ENCODE results near the gene GNL2. TPM values are rescaled to one million over a fixed set of nuclear protein-coding genes. Genes with fewer than 3 reads are reported as not detected.

GNL2 gene
- total RNA-seq, 1 experiment from 2014 or later = 51.9 TPM

- Histone ChIP-seq H3K4me1 (replicated peaks; ENCODE audit: insufficient read depth) (peaks cover 10% of the 10 kb centered on the region), H3K79me2 (ENCODE audit: low read depth) (peaks cover 42% of the 10 kb centered on the region), H3K27me3 (ENCODE audit: insufficient read depth, low read depth) (no peaks in the 10 kb centered on the region), H3K9me3 (ENCODE audit: insufficient read depth, low read depth) (no peaks in the 10 kb centered on the region), H3K27ac (no peak overlapping the region), H3K36me3 (ENCODE audit: low read depth) (peaks cover 14% of the 10 kb centered on the region; the same call in 1 of the 2 replicates), H3K4me3 (no peak overlapping the region), H3F3A (ENCODE audit: insufficient read depth, low read depth) (peaks cover 9% of the 10 kb centered on the region; the same call in 1 of the 2 replicates), H4K20me1 (ENCODE audit: insufficient read depth) (peaks cover 16% of the 10 kb centered on the region), H2AFZ (no peak overlapping the region), H3K4me2 (no peak overlapping the region), H3K9me2 (ENCODE audit: insufficient read depth) (no peaks in the 10 kb centered on the region)
- no peak for DNase-seq
- no TSS peak for BruUV-seq (replicated peaks)
- CTCF ChIA-PET = no interaction called here
- intact Hi-C loops (cut with micrococcal nuclease; ENCODE audit: unreplicated experiment) = no loop called here
- TF ChIP-seq CTCF (conservative IDR thresholded peaks at IDR 0.05) (no peak), EZH2 (IDR thresholded peaks at IDR 0.05; ENCODE audit: low read depth) (no peak)
- POLR2A ChIA-PET (ENCODE audit: unreplicated experiment) = no interaction called here
Measured at GRCh38 chr1:37549341-37549740, 46.4 kb downstream of the GNL2 start.

DNA sequence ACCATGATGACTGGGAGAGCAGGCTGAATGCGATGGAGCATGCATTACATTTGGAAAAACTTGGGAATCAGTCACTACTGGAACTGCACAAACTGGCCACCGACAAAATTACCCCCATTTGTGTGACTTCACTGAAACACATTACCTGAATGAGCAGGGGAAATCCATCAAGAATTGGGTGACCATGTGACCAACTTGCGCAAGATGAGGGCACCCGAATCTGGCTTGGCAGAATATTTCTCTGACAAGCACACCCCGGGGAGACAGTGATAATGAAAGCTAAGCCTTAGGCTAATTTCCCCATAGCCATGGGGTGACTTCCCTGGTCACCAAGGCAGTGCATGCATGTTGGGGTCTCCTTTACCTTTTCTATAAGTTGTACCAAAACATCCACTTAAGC, 50.7 kb downstream of the GNL2 start:
- Histone ChIP-seq H4K20me1 (ENCODE audit: insufficient read depth) (peaks cover 5% of the 10 kb centered on the region; the same call in 1 of the 2 replicates), H3F3A (ENCODE audit: insufficient read depth, low read depth) (no peaks in the 10 kb centered on the region), H3K9me2 (ENCODE audit: insufficient read depth) (no peaks in the 10 kb centered on the region), H3K79me2 (ENCODE audit: low read depth) (peaks cover 10% of the 10 kb centered on the region; the same call in 1 of the 2 replicates), H3K9me3 (ENCODE audit: insufficient read depth, low read depth) (no peaks in the 10 kb centered on the region), H3K4me3 (no peak overlapping the region), H3K27me3 (ENCODE audit: insufficient read depth, low read depth) (no peaks in the 10 kb centered on the region), H3K4me2 (no peak overlapping the region), H3K4me1 (replicated peaks; ENCODE audit: insufficient read depth) (no peaks in the 10 kb centered on the region), H3K36me3 (ENCODE audit: low read depth) (peaks cover 22% of the 10 kb centered on the region; the same call in 1 of the 2 replicates), H3K27ac (no peak overlapping the region), H2AFZ (no peak overlapping the region)
- BruUV-seq (replicated peaks) = no TSS peak
- no peak for TF ChIP-seq EZH2 (IDR thresholded peaks at IDR 0.05; ENCODE audit: low read depth)
- no peak for TF ChIP-seq CTCF (conservative IDR thresholded peaks at IDR 0.05)
- CTCF ChIA-PET = no interaction called here
- POLR2A ChIA-PET (ENCODE audit: unreplicated experiment) = interaction anchor here (0.5 to 0.6 kb wide), 2 partner anchors 70 to 110 kb away, joined by 3 to 5 read pairs; no protein-coding TSS in a partner anchor
- intact Hi-C loops (cut with micrococcal nuclease; ENCODE audit: unreplicated experiment) = no loop called here
- DNase-seq = no peak

DNA sequence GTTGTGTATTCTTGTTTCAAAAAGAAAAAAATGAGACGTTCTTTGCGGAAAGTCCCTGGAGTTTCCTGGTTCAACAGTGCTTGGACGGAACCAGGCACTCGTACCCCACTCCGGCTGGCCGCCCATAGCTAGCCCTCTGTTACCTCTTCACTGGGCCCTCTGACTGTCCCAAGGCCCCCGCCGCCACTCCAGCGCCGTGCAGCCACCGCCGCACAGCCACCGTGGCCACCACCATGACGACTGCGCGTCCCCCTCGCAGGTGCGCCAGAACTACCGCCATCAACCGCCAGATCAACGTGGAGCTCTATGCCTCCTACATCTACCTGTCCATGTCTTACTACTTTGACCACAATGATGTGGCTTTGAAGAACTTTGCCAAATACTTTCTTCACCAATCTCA, 51.2 kb downstream of the GNL2 start:
- Histone ChIP-seq H4K20me1 (ENCODE audit: insufficient read depth) (peaks cover 2% of the 10 kb centered on the region; the same call in 1 of the 2 replicates), H2AFZ (no peak overlapping the region), H3K9me2 (ENCODE audit: insufficient read depth) (no peaks in the 10 kb centered on the region), H3K4me1 (replicated peaks; ENCODE audit: insufficient read depth) (no peaks in the 10 kb centered on the region), H3K9me3 (ENCODE audit: insufficient read depth, low read depth) (no peaks in the 10 kb centered on the region), H3K27ac (no peak overlapping the region), H3K36me3 (ENCODE audit: low read depth) (peaks cover 27% of the 10 kb centered on the region; the same call in 1 of the 2 replicates), H3K4me2 (no peak overlapping the region), H3K27me3 (ENCODE audit: insufficient read depth, low read depth) (no peaks in the 10 kb centered on the region), H3F3A (ENCODE audit: insufficient read depth, low read depth) (no peaks in the 10 kb centered on the region), H3K4me3 (no peak overlapping the region), H3K79me2 (ENCODE audit: low read depth) (peaks cover 10% of the 10 kb centered on the region; the same call in 1 of the 2 replicates)
- ChIA-PET POLR2A (ENCODE audit: unreplicated experiment) (interaction anchor here (0.5 to 0.6 kb wide), 2 partner anchors 71 to 111 kb away, joined by 3 to 5 read pairs; no protein-coding TSS in a partner anchor), CTCF (no interaction called here)
- DNase-seq = no peak
- no peak for TF ChIP-seq EZH2 (IDR thresholded peaks at IDR 0.05; ENCODE audit: low read depth)
- TF ChIP-seq CTCF (conservative IDR thresholded peaks at IDR 0.05) = no peak
- BruUV-seq (replicated peaks) = no TSS peak
- intact Hi-C loops (cut with micrococcal nuclease; ENCODE audit: unreplicated experiment) = no loop called here

All from PC-9 (cell line).